Measurements from ENCODE around the gene C8A. TPM values are rescaled to one million over a fixed set of nuclear protein-coding genes. Genes with fewer than 3 reads are reported as not detected.

The C8A gene
- total RNA-seq, 1 donor from 2014 or later: not detected

DNA sequence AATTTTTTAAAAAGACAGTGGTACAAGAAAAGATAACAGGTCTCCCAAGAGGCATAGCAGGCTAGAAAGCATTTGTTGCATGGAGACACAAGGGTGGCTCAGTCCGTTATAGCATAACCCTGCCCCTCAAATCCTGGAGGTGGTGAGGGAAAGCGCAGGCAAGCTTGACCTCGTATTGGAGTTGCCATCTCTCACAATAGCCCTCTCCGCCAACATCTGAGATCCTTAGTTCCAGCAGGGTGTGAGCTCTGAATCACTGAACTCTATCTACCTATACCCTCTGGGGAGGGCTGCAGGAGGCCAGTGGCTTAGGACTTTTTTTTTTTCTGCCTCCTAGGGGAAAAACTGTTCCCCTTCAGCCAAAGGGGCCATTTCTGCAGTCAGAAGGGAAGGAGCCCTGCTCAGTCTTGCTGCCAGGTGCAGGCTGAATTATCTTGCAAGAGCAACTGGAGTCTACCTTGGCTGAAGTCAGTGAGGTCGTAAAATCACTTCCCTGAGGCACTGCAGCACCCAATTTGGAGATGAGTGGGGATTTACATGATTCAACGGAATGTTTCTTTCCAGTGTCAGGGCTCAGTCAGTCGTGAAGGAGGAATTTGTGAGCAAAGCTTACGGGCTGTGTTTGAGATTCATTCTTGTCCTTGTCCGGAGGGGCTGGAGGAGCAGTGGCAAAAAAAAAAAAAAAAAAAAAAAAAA, 17.2 kb upstream of the C8A start:
- DNase-seq (ENCODE audit: low read depth): no peak

DNA sequence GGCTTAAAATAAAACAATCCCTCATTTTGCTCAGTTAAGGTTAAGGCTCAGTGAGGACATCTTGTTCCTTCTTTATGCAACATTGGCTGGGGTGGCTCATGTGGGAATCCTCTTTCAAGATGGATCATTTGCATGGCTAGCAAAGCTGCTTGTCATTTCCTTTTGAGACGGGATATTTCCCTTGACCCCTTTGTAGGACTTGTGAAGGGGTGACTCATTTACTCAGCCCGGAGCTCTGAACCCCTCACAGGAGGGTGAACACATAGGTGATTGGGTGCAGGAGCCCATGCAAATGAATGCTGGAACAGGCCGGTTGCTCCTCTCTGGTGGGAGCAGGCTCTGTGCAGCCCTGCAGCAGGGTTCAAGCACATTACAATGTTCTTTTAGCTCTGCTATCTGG, 15.8 kb upstream of the C8A start:
- no peak for DNase-seq (ENCODE audit: low read depth)

DNA sequence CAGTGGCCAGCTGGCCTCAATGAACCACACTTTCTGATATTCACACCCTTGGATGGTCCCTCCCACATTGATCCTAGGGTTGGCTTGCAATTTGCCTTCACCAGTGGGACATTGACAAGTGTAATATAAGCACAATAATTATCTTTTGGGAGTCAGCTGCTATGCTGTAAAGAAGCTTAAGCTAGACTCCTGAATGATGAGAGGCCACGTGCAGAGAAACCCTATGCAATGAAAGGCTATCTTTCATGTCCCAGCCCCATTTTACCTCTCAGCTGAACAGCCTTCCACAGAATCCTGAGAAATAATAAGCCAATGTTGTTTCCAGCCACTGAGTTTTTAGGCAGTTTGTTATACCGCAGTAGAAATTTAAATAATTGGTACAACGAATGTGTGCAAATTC, 11.1 kb upstream of the C8A start:
- DNase-seq (ENCODE audit: low read depth): no peak

DNA sequence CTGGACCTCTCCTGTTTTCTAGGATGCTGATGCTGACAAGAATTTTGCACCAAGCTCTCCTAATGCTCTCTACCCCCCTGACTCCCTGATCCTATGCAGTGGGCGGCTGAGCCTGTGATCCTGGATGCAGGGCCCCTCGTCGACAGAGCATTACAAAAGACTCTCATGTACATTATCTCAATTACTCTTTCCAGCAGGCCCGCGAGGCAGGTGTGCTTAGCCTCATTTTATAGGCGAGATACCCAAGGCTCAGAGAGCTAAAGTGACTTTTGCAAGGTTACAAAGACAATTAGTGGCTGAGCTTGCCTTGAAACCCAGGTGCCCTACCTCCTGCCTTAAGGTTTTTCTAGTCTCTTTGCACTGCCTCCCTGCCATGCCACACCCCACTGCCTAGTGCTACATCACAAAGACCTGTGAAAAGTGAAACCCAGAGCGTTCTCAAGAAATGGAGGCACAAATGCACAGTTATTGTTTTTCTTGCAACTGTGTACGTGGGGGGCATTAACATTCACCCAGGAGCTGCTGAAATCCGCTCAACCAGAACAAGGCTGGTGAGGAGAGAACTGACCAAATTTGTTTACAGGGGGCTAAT, 10.0 kb upstream of the C8A start:
- DNase-seq (ENCODE audit: low read depth): no peak

DNA sequence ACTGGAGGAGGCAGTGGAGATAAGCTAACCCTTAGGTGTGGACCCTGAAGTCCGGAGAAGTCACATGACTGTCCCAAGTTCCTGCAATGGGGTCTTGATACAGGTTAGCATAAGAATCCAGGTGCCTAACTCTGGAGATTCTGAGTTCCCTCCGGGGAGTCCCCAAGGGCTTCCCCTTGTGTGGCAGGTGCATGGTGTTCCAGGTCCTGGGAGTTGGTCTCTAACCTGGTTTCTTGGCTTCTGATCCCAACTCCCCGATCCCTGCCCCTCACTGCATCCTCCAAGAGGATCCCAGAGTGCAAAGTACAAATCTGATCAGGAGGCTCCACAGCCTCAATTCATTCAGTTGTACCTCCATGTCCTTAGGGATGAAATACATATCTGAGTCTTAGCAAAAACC, 9.3 kb upstream of the C8A start:
- DNase-seq (ENCODE audit: low read depth): no peak

DNA sequence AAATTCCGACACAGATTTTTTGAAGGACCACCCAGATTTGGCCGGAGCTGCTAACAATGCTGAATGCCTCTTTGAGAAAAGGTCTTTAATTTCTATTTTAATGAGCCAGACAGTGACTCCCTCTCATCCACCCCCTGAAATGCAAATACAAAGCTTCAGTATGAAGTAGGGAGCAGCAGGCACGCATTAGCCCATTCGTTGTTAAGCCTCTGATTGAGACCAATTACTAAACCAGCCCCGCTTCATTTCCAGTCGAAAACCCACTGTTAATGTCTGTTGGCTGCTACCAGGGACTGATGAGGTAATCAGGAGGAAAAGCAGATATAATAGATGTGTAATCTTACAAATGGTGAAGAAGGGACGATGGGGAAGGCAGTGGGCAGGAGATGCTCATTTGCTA, 4.8 kb upstream of the C8A start:
- no peak for DNase-seq (ENCODE audit: low read depth)

DNA sequence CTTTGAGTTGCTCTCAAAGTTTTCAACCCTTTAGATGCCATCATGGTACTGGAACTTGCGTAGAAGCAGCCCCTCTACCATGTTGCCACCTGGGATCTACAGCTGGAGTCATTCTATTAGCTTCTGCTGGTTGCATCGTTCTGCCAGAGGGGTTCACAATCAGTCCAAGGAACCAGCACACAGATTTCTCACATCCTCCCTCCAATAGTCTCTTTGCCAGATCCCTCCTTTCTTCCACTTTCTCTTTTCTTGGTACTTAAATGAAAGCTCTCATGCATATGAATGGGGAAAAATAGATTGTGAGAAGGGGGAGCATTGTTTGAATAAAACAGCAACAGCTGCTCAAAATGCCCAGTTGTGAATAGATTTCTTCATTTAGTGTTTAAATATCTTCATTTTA, 4.2 kb upstream of the C8A start:
- no peak for DNase-seq (ENCODE audit: low read depth)

DNA sequence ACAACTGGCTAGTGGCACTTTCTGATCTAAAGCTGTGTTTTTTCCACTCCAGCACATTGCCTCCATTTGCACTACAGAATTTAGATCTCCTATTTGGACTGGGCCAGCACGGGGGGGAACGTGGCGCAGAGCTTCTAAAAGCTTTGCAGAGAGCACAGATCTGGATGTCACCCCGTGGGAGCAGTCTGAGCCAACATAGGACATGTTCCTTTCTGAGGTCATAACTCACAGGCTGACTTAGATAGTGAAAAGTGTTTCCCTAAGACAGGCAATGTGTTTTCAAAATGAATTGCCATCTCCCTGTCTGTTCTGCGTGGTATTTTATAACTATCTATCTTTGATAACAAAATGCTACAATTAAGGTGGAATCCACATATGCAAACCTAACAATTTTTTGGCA, 3.7 kb upstream of the C8A start:
- DNase-seq (ENCODE audit: low read depth): no peak

DNA sequence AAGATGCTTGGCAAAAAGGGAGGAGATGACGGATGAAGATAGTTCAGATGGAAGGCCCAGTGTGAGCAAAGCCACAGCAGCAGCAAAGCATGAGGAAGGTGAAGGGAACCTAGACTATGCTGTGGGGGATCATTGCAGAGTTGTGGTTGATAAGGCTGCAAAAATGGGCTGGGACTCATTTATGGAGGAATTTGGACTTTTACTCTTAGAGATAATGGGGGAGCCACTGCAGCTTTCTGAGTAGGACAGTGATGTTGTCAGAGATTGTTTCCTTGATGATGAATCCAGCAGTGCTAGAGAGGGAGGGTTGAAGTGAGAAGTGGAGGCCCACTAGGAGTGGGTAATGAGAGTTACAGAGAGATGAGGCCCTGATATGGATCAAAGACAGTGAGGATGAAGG, 2.1 kb upstream of the C8A start:
- DNase-seq (ENCODE audit: low read depth): no peak

DNA sequence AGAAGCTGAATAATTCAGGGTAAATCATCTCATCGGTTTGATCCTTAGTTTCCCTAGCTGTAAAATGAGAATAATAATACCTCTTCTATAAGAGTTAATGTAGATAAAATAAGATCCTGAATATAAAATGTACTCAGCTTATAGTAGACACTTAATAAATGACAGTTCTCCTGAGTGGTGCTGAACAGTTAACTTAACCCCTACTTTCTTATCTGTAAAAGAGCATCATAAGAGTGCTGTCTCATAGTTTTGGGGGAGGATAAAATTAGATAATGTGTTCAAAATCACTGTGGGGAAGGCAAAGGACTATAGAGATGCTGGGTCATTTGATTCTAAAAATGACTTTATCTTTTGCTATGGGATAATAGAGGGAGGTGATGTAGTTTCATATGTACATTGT, 593 bp downstream of the C8A start:
- DNase-seq (ENCODE audit: low read depth): no peak

DNA sequence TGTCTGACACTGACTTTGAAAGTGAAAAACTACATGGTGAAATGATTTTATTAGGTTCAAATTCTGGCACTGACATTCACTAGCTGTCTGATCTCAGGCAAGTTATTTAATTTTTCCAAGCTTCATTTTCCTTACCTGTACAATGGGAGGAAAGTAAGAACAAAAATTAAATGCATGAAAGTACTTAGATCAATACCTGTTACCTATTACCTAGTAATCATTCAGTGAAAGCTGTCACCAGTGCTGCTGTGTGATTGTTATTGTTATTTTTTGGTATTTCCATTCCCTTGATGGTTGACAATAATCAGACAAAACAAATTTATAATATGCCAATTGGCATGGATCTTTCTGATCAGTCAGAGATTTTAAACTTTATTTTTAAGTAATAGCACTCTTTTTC, 1.6 kb downstream of the C8A start:
- no peak for DNase-seq (ENCODE audit: low read depth)

DNA sequence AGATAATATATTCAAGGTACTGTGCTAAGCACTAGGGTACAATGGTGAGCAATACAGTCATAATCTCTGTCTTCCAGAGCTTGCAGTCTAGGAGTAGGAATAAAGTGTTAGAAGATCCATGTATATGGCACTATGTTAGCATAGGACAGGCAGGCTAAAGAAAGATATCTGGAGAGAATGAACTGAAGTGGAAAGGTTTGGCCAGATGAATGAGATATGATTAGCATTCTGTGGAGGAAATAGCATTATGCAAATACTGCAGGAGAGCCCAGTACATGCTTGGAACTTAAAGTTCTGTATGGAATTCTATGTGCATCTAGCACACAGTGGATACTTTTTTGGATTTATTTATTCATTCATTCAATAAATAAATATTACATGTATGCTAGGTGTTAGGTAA, 4.7 kb downstream of the C8A start:
- DNase-seq (ENCODE audit: low read depth): no peak

DNA sequence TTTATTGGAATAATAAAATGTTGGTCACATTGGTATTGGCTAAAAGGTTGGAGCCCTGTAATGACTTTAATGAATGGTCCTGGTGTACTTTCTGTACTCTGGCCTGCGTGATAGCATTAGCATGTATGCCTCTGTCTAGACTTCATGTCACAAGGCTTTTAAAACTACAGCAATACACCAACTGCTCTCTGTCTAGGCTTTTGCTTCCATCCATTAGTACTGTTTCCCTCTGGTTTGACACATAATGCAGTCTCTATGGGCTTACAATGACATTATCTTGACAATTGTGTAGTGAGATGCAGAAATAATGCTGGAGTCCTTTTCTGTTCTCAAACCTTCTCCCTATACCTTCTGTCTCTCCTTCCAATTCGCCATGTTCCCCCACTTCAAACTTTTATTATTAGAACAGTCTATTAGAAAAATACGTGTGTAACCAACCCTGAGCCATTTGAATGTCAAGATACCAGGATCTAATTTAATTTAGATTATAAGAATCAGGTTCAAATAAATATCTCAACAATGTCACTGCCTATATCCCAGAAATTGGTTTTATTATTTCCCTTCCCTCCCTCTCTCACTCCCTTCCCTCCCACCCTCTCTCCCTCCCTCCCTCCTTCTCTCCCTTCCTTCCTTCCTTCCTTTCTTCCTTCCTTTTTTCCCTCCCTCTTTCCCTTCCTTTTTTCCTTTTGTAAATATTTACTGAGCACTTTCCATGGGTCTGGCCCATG, 8.8 kb downstream of the C8A start:
- no peak for DNase-seq (ENCODE audit: low read depth)

DNA sequence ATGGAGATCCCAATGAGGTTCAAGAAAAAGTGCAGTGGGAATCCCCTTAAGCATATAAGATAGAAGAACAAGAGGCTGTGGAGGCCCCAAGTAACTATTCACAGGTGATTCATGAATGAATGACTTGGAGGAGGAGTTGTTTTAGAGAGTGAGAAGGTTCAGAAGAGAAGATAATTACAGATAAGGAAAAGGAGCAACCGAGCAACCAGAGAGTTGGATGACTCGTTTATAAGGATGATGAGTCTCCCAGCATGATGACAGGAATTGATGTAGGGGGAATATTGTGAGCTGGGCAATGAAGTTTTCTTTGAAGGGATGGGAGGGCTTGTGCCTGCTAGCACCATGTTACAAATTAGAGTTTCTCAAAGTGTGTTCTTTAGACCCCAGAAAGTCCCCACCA, 9.8 kb downstream of the C8A start:
- no peak for DNase-seq (ENCODE audit: low read depth)

DNA sequence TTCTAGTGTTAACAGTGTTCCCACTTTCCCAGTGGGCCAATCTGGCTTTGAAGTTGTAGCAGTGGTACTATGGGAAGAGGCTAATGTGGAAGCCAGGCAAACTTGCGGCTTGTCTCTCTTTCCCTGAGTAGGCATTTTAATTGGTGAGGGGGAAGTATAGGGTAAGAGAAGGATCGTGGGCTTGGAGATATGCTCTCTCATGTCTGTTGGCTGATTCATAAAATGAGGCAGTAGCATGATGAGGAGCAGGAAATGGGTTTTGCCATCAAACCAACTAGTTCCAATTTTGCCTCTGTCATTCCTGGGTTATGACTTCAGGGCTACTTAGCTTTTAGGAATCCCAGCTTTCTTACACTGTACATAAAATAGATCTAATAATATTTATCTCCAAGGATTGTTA, 12.1 kb downstream of the C8A start:
- no peak for DNase-seq (ENCODE audit: low read depth)

DNA sequence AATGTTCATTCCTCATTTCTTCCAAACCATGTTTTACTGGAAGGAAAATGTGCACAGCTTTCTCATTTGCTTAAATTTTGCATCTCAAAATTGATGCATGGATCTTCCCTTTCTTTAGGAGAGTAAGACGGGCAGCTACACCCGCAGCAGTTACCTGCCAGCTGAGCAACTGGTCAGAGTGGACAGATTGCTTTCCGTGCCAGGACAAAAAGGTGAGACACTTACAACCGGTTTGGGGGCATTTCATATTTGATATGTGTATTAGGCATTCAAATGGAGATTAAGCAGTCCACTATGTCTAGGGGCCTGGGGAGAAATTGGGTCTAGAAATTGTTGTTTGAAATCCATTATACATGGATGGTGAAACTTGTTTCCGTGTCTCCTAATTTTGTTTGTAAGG, 12.9 kb downstream of the C8A start:
- no peak for DNase-seq (ENCODE audit: low read depth)

DNA sequence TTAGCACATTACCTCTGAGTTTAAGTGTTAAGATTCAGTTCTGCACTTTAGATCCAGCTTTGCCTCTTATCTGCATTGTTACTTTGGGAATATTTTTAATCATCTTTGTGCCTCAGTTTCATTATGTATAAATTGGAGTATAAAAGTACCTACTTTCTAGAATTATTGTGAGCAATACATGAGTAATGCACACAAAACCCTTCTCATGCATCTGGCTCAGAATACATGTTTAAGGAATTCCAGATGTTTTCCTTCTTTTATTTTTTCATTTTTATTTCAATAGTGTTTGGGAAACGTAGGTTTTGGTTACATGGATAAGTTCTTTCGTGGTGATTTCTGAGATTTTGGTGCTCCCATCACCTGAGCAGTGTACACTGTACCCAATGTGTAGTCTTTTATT, 14.2 kb downstream of the C8A start:
- no peak for DNase-seq (ENCODE audit: low read depth)

DNA sequence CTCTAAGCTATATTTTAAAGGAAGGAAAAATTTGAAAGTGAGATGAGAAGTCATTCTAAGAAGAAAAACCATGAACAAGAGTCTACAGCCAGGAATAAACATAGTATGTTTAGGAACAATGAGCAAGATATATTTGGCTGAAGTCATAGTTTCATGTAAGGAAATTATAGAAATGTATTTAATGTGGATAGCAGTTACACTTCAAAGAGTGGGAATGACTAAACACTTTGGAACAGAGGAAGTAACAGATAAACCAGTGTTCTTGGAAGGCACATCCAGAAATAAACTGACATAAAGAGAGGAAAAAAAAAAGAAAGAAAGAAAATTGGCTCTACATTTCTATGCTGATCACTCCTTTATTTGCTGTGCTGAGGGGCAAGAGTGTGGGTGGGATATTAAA, 18.0 kb downstream of the C8A start:
- no peak for DNase-seq (ENCODE audit: low read depth)

DNA sequence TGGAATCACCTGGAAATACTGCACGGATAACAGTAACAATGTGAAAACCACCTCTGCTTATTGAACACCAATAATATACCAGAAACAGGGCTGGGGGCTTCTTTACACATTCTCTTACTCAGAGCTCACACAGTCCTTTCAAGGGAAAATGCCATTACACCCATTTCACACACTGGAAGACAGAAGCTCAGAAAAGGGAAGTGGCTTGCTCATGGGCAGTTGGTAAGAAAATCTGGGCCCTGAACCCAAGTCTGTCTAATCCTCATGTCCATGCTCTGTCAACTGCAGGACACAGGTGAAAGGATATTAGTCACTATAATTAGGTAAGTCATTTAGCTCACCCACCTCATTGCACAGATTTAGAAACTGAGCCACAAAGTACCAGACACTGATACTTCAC, 18.6 kb downstream of the C8A start:
- DNase-seq (ENCODE audit: low read depth): no peak

DNA sequence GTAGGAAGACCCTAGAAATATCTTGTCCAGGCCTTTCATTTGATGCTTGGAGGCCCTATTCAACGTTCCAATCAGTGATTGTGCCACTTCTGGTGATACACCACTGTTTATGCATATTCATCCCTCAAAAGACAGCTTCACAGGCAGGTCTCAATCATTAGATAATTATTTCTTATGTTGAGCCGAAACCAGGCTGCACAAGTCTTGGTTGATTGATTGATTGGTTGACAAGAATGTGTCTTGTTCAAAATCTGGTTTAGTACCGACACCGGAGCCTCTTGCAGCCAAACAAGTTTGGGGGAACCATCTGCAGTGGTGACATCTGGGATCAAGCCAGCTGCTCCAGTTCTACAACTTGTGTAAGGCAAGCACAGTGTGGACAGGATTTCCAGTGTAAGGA, 20.1 kb downstream of the C8A start:
- no peak for DNase-seq (ENCODE audit: low read depth)

DNA sequence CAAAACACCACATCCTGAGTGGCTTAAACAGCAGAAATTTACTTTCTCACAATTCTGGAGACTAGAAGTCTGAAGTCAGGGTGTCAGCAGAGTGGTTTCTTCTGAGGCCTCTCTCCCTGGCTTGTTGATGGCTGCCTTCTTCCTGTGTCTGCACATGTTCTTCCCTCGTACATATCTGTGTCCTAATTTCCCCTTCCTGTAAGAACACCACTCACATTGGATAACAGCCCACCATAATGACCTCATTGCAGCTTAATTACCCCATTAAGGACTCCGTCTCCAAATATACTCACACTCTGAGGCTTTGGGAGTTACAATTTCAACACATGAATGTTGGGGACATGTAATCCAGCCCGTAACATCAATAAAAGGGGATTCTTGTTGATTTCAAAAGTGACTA, 23.4 kb downstream of the C8A start:
- no peak for DNase-seq (ENCODE audit: low read depth)

DNA sequence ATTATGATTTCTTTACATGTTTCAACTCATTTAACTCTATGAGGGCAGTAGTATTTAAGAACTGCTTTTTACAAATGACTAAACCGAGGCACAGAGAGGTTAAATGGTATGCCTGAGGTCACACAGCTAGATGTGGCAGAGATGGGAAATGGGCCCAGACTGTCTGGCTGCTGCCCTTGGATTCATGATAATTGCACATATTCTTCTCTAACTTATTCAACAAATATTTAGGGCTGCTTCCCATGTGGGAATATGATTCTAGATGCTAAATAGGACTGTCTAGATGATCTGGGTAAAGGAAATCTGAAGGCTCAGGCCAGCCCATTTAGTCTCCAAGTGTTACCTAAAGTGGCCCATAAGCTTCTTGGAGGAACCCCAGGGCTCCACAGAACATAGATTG, 26.2 kb downstream of the C8A start:
- DNase-seq (ENCODE audit: low read depth): no peak

DNA sequence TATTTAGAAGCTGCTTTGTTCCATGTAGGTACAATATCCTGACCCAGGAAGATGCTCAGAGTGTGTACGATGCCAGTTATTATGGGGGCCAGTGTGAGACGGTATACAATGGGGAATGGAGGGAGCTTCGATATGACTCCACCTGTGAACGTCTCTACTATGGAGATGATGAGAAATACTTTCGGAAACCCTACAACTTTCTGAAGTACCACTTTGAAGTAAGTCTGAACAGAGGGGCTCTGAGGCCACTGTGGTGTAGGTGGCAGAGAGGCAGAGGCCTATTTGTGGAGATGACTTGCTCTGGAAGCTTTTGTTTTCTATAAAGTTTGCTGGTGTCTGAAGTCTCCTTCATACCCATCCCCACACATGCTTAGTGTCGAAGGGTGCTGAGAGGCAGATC, 26.8 kb downstream of the C8A start:
- no peak for DNase-seq (ENCODE audit: low read depth)
